ENCODE data around the gene ZBTB39.

- TF ChIP-seq CTCF (IDR thresholded peaks at IDR 0.05; ENCODE audit: poor library complexity) (no peak), EZH2phosphoT487 (IDR thresholded peaks at IDR 0.05; ENCODE audit: low read depth, severe bottlenecking, unreplicated experiment) (no peak)
Observed at GRCh38 chr12:56955631-56956256, 50.6 kb downstream of the ZBTB39 start.
